ENCODE measurements around the gene USF3.

DNA sequence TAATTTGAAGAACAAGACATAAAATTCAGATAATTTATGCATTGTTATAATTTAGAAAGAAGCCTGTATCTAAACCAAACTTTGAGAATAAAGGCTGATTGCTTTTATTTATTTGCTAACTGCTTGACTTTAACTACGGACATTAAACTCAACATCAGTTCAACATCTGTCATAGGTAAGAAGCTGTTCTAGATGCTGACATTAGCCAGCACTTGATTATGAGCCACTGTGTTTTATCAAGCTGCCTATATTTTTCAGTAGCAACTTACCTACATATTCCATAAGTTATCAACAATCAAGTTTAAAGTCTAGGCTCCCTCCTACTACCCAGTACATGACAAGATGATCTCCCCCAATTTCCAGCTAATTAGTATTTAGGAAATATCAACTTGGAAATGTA lies 42.1 kb downstream of the USF3 start:
- TF ChIP-seq, protein P1, sequence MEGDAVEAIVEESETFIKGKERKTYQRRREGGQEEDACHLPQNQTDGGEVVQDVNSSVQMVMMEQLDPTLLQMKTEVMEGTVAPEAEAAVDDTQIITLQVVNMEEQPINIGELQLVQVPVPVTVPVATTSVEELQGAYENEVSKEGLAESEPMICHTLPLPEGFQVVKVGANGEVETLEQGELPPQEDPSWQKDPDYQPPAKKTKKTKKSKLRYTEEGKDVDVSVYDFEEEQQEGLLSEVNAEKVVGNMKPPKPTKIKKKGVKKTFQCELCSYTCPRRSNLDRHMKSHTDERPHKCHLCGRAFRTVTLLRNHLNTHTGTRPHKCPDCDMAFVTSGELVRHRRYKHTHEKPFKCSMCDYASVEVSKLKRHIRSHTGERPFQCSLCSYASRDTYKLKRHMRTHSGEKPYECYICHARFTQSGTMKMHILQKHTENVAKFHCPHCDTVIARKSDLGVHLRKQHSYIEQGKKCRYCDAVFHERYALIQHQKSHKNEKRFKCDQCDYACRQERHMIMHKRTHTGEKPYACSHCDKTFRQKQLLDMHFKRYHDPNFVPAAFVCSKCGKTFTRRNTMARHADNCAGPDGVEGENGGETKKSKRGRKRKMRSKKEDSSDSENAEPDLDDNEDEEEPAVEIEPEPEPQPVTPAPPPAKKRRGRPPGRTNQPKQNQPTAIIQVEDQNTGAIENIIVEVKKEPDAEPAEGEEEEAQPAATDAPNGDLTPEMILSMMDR (conservative IDR thresholded peaks at IDR 0.05; ENCODE audit: low read depth, low read length), result no peak
- TF ChIP-seq BHLHE40 (IDR thresholded peaks at IDR 0.05; ENCODE audit: low read depth, low read length) (no peak), SMC3 (IDR thresholded peaks at IDR 0.05; ENCODE audit: low read depth, low read length) (no peak), RAD21 (IDR thresholded peaks at IDR 0.05; ENCODE audit: low read length) (no peak), RCOR1 (IDR thresholded peaks at IDR 0.05; ENCODE audit: insufficient replicate concordance, low read length) (no peak), POLR2A (IDR thresholded peaks at IDR 0.05; ENCODE audit: low read depth, low read length) (no peak), FOS (IDR thresholded peaks at IDR 0.05; ENCODE audit: low read depth, low read length) (no peak)
